ENCODE data around the gene RPA3.

- TF ChIP-seq CTCF (IDR thresholded peaks at IDR 0.05; ENCODE audit: low read depth, low read length, poor library complexity, severe bottlenecking) (no peak), EZH2phosphoT487 (IDR thresholded peaks at IDR 0.05; ENCODE audit: borderline replicate concordance, low read length) (no peak)
Observed at GRCh38 chr7:7671361-7671760, 47.0 kb downstream of the RPA3 start.

Measured in DOHH2 (cell line).